Measurements from ENCODE around the gene MAP7. TPM values are rescaled to one million over a fixed set of nuclear protein-coding genes. Genes with fewer than 3 reads are reported as not detected.

The MAP7 gene
- total RNA-seq, 2 donors from 2014 or later, result 35.1 to 45.2 TPM

GRCh38 chr6:136335736-136336363 is 214.4 kb downstream of the MAP7 start:
- no peaks in the 10 kb centered on the region for H3K36me3 ChIP-seq
- DNase-seq (ENCODE audit: low spot score), result no peak
- H3K27me3 ChIP-seq (replicated peaks; ENCODE audit: insufficient read depth), result no peaks in the 10 kb centered on the region
- no peak overlapping the region for H3K4me3 ChIP-seq
- no peaks in the 10 kb centered on the region for H3K4me1 ChIP-seq (replicated peaks)
- H3K27ac ChIP-seq, result no peak overlapping the region
- intact Hi-C loops (cut with DNase I), result no loop called here
- 54% methylated on average over 12 of the region's 12 CpGs for WGBS
- H3K9me3 ChIP-seq, result no peaks in the 10 kb centered on the region
- TF ChIP-seq POLR2A (IDR thresholded peaks at IDR 0.05) (no peak), POLR2AphosphoS5 (IDR thresholded peaks at IDR 0.05) (no peak), CTCF (IDR thresholded peaks at IDR 0.05) (no peak)

GRCh38 chr6:136334853-136335252 is 215.4 kb downstream of the MAP7 start:
- Histone ChIP-seq H3K4me1 (replicated peaks) (no peaks in the 10 kb centered on the region), H3K27me3 (replicated peaks; ENCODE audit: insufficient read depth) (no peaks in the 10 kb centered on the region), H3K9me3 (no peaks in the 10 kb centered on the region), H3K36me3 (no peaks in the 10 kb centered on the region), H3K4me3 (no peak overlapping the region), H3K27ac (no peak overlapping the region)
- TF ChIP-seq CTCF (IDR thresholded peaks at IDR 0.05), result no peak
- DNase-seq (ENCODE audit: low spot score), result no peak
- 75% methylated on average over 9 of the region's 9 CpGs for WGBS
- intact Hi-C loops (cut with DNase I), result no loop called here

- Histone ChIP-seq H3K27me3 (replicated peaks; ENCODE audit: insufficient read depth) (no peaks in the 10 kb centered on the region), H3K4me3 (no peak overlapping the region), H3K36me3 (no peaks in the 10 kb centered on the region), H3K27ac (no peak overlapping the region), H3K9me3 (no peaks in the 10 kb centered on the region), H3K4me1 (replicated peaks) (no peaks in the 10 kb centered on the region)
- no peak for TF ChIP-seq POLR2AphosphoS5 (IDR thresholded peaks at IDR 0.05)
- no peak for TF ChIP-seq POLR2A (IDR thresholded peaks at IDR 0.05)
- no peak for TF ChIP-seq CTCF (IDR thresholded peaks at IDR 0.05)
- intact Hi-C loops (cut with DNase I), result no loop called here
- WGBS, result 79% methylated on average over 13 of the region's 13 CpGs
- DNase-seq (ENCODE audit: low spot score), result no peak
Measured at GRCh38 chr6:136334465-136334846, 215.8 kb downstream of the MAP7 start.

DNA sequence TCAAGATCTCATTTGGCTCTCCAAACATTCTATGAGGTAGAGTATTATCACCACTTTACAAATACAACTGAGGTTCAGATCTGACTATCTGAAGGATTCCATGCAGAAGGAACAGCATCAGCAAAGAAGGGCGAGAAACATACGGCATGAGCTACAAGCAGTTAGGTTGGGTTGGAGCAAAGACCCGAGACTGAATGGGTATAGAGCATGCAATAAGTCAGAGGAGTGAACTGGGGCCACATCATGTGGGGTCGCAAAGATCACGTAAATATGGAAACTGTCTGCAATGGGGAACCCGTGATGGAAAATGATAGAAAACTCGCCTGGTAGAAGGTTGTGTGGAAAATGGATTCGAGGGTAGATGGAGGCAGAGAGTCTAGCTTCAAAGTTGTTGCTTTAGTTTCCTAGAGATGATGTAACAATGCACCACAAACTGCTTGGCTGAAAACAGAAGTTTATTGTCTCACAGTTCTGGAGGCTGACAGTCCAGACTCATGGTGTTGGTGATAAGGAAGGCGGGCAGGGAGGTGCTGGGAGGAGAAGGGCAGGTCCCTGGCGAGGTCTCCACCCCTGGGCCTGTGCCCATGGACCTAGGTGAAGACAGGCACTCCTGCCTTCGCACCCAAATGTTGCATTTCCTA is 216.3 kb downstream of the MAP7 start:
- Histone ChIP-seq H3K4me1 (replicated peaks) (no peaks in the 10 kb centered on the region), H3K27me3 (replicated peaks; ENCODE audit: insufficient read depth) (no peaks in the 10 kb centered on the region), H3K9me3 (no peaks in the 10 kb centered on the region), H3K4me3 (no peak overlapping the region), H3K36me3 (no peaks in the 10 kb centered on the region), H3K27ac (no peak overlapping the region)
- no peak for TF ChIP-seq POLR2A (IDR thresholded peaks at IDR 0.05)
- TF ChIP-seq POLR2AphosphoS5 (IDR thresholded peaks at IDR 0.05), result no peak
- no peak for TF ChIP-seq CTCF (IDR thresholded peaks at IDR 0.05)
- intact Hi-C loops (cut with DNase I), result no loop called here
- WGBS, result 89% methylated on average over 11 of the region's 11 CpGs
- DNase-seq (ENCODE audit: low spot score), result no peak

GRCh38 chr6:136331461-136331860 is 218.8 kb downstream of the MAP7 start:
- no peak overlapping the region for H3K27ac ChIP-seq
- TF ChIP-seq POLR2AphosphoS5 (IDR thresholded peaks at IDR 0.05) (no peak), CTCF (IDR thresholded peaks at IDR 0.05) (no peak), POLR2A (IDR thresholded peaks at IDR 0.05) (no peak)
- no peaks in the 10 kb centered on the region for H3K4me1 ChIP-seq (replicated peaks)
- no peak for DNase-seq (ENCODE audit: low spot score)
- H3K4me3 ChIP-seq, result no peak overlapping the region
- WGBS, result 87% methylated on average over 1 of the region's 1 CpG
- H3K36me3 ChIP-seq, result no peaks in the 10 kb centered on the region
- intact Hi-C loops (cut with DNase I), result no loop called here
- H3K27me3 ChIP-seq (replicated peaks; ENCODE audit: insufficient read depth), result no peaks in the 10 kb centered on the region
- no peaks in the 10 kb centered on the region for H3K9me3 ChIP-seq
